ENCODE measurements around the gene CAMK1G.

DNA sequence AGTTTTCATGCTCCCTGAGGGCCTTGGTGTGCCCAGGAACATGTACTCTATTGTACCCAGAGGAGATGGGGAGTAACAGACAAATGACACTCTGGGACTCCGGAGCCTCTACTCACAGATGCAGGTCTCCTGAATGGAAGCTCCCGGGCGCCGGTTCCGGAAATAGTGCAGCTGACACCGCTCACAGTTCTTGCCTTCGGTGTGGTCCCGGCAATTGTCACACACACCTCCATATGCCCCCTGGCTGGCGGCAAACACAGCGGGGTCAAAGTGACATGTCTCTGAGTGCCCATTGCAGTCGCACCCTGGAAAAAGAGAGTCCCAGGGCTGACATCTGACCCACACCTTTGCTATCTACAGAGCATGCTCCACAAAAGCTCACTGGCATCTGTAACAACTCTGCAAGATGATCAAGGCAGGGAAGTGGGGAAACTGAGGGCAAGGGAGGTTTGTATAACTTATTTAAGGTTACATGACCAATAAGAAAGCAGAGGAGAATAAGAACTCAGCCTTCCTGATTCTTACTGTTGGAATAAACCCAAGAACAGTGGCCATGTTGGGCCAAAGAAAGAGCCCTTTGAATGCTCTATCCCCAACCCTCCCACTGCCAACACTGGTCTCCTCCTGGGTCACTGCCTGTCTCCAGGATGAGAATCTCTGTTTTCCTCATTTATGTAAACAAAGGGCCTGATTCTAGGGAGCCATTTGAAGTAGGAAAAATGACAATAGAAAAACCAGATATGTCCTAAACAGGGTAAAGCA lies 46.3 kb downstream of the CAMK1G start:
- TF ChIP-seq EZH2 (IDR thresholded peaks at IDR 0.05; ENCODE audit: borderline replicate concordance, low read depth, low read length, poor library complexity, severe bottlenecking) (no peak), CTCF (conservative IDR thresholded peaks at IDR 0.05; ENCODE audit: low read depth, low read length) (no peak)

Data from A673 (cell line).